Stimulated activated CD4-positive, alpha-beta T cell treated with anti-CD3 and anti-CD28 coated beads, Interleukin-12 subunit alpha, Interleukin-12 subunit beta, amount 100 ng/mL, for 48 hours (primary cell): ENCODE results near the gene YIPF1.

ENCODE experiments used
- DNase-seq, 3 donors: peaks; one replicate each; pipeline ENCODE4 v3.0.0-alpha.2; 2020; ENCODE audit warnings: low read depth in 2 of 3, low spot score in 1 of 3

The YIPF1 gene

DNA sequence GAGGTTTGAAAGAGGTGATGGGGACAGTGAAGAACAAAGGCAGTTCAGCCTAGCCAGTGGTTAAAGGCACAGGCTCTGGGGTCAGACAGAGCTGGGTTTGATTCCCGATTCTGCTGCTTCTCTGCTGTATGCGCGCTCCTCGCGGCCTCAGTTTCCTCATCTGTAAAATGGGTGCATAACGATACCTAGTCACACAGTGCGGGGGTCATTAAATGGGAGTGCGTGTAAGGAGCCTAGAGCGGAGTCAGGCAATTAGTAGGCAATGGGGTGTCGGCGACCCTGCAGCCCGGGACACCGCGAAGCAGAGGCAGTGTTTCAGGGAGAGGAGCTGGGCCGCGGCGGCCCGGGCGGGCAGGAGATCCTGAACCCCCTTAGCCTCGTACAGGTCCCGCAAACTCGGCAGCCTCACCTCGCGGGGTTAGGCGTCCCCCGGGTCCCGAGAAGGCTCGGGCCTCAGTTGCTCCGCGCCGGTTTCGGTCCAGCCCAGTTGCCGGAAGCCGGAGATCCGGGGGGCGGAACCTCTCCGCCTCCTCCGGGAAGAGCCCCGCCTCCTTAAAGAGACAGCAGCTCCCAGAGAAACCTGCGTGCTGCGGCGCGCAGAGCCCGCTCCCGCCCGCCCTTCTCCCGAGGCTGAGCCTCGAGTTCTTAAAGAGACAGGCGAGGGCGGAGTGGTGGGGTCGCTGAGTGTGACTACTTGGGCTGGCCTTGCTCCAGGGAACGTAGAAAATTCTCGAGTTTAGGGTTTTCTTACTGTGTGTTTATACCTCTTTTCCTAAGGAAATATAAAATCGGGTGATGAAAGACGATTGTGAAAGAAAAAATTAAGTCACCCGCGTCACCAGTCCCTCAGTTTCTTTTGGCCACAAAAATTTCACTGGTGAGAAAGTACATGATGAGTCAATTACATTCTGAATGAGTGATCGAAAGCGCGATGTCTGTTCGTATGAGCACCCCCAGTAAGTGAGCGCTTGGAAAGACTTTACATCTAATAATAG is at the start of gene YIPF1:
Gene YIPF1, minus strand, starts transcription at position 494 of the 995 bp plus-strand sequence. CDS start 860 bp downstream, outside the sequence.
- peak; percentile 75 to 82 (median 76) for DNase-seq

DNA sequence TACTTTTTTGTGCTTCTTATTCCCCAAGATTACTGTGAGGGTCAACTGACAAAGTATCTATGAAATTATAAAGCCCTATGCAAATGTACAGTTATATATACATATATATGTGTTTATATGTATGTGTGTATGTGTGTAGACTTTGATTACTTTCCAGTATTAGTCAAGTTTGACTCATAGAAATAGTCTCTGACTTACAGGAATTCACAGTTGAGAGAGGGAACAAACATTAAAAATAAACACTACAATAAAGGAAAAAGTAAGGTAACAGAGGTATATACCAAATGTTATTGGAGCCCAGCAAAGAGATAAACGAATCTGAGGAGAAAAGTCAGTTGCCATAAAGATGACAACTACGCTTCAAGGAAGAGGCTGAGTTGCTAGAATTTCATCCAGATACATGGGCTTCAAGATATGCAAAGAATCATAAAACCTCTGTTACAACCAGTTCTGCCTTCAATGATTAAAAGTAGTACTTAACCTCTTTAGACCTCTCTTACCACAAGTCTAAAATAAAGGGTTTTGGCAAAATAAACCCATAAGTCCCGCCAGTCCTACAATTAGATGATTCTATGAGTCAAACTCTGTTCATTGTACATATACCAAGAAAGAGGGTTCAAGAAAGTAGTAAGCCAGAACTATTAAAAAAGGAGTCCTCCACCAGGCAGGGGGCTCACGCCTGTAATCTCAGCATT is 48.7 kb upstream of the YIPF1 start:
- DNase-seq, result no peak

DNA sequence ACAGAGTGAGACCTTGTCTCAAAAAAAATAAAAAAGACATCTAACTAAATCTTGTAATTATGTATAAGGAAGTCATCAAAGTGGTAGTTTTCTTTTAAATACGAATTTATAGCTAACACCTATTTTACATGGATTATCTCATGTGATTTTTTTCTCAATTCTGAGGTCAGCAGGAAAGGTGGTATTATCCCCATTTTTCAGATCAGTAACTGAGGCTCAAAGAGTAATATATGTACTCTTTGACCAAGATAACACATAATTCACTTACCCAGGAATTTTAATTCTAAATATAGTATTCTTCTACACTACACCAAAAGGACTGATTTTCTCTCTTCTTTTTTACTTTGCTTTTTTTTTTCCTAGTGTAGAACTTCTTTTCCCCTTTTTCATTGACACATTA is 46.8 kb upstream of the YIPF1 start:
- no peak for DNase-seq

DNA sequence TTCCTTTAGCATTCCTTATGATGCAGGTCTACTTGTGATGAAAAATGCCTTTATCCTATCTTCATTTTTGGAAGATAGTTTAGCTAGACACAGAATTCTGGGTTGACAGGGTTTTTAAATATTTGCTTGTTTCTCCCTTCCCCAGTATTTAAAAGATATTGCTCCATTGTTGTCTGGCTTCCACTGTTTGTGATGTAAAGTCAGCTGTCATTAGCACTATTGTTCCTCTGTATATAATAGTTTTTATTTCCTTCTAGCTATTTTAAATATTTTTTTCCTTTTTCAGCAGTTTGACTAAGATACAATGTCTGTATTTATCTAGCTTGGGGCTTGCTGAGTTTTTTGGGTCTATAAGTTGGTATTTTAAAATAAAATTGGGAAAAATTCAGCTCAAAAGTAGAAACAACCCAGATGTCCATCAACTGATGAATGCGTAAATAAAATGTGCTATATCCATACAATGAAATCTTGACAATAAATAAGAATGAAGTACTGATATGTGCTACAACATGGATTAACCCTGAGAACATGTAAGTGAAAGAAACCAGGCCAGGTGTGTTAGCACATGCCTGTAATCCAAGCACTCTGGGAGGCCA is 44.7 kb upstream of the YIPF1 start:
- no peak for DNase-seq

DNA sequence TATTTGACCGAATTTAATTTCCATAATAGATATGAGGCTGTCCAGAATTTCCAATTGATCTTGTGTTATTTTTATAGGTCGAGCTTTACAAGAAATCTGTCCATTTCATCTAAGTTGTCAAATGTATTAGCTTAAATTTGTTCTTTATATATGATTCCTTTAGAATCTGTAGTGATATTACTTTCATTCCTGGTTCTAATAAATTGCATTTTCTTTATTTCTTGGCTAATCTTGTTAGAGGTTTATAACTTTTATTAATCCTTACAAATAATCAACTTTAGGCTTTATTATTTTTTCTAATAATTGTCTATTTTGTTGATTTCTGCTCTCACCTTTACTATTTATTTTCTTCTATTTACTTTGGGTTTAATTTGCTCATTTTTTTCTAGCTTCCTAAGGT is 41.9 kb upstream of the YIPF1 start:
- DNase-seq, result no peak

DNA sequence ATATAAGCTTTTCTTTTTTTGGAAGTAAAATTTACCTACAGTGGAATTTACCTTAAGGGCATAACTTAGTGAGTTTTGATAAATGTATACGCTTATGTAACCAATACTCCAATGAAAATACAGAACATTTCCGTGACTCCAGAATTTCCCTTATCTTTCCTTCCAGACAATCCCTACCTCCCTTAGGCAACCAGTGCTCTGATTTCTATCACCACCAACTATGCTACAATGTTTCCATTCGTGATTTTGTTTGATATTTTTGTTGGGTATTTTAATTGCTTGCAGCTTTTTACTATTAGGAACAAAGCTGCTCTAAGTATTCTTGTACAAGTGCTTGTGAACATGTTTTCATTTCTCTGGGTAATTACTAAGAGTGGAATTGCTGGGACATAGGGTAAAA is 41.3 kb upstream of the YIPF1 start:
- DNase-seq, result no peak

DNA sequence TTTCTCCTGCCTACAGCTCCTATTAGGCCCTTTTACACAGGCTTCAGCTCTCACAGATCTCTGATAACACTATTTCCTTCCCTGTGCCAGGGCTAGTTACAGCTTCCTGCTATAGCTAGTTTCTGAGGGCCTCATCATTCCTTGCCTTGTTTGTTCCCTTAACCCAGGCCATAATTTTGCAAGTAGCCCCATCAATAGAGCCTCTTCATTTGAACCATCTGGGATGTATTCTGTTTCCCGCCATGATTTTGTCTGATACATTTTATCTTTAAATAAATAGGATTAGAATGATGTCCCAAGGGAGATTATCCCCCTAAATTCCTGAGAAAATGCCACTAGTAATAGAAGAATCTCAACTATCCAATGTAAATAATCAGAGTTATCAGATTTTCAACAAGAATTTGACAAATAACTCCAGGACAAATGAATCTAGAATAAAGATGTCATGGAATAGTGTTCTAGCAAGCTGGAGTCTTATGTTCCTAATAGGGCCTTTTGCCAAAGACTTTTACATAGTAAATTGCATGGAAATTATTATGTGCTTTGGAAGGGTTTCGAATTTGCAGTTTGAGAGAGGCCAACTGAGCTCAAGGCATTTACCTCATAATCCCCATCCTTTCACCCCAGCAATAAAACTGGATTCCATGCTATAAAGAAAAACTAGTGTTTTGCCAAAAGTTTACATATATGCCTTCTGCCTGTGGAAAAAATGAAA is 39.8 kb upstream of the YIPF1 start:
- no peak for DNase-seq

DNA sequence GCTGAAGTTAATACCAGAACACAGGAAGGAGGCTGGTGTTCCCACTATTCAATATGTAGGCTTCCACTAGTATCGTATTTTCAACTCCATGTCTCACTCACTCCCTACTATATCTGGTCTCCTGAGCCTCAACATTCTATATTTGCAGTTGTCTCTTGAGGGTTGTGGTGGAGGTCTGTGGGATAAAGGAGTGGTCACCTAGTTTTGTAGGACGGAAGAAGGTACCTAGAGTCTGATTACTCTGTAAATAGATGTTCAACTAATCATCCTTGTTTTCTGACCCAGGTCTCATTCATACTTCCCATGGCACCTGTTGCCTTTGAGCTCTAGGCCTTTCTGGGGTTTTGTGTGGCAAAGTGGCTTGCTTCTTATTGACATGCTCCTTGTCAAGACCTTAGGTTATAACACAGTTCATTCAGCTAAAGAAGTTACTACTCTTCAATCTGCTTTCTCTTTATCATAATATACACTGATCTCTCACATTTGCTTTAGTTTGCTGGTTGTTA is 37.8 kb upstream of the YIPF1 start:
- no peak for DNase-seq

DNA sequence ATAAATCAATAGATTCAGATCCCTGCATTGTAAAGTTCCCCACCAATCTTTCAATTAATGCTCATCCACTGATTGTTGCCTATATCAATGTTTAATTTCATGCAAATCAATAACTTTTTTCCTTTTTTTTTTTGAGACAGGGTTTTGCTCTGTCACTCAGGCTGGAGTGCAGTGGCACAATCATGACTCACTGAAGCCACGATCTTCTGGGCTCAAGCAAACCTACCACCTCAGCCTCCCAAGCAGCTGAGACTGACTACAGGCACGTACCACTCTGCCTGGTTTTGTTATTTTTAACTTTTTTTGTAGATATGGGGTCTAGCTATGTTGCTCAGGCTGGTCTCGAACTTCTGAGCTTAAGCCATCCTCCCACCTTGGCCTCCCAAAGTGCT is 30.1 kb upstream of the YIPF1 start:
- DNase-seq, result peak in 1 of 3 donors; percentile 9

DNA sequence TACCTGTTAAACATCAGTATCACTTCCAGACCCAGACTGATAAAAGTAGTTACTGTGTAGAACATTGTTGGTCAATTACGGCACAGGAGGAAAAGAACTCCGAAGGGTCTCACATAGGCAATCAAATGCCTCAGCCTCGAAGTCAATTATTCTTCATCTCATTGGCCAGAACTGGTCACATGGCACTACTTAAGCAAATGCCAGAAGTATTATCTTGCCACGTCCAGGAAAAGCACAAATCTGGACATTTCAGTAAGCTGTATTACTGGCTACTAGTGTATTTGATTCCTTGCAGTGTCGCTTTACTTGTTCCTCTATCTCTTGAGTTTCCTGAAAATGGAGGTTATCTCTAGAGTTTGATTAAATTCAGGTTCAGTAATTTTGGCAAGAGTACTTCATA is 28.7 kb upstream of the YIPF1 start:
- DNase-seq, result no peak

DNA sequence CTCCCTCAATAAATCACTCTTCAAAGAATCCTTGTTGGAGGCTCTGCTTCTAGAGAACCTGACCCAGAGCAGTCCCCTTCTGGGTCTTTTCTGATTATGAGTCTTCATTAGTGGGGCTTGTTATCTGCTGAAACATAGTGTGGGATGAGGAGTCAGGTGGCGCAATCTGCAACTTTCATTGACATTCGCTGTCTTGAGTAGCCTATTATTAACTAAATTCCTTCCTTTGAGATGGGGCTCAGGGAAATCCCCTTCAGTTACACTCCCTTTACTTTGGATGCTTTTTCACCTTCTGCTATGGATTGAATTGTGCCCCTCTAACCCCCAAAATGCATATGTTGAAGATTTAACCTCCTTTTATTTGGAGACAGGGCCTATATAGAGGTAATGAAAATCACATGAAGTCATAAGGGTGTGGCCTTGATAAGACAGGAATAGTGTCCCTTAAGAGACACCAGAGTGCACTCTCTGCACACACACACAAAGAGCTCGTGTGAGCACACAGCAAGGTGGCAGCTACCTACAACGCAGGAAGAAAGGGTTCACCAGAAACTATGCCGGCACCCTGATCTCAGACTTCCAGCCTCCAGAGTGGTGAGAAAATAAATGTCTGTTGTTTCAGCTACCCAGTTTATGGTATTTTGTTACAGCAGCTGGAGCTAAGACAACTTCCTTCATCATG is 23.9 kb upstream of the YIPF1 start:
- no peak for DNase-seq

DNA sequence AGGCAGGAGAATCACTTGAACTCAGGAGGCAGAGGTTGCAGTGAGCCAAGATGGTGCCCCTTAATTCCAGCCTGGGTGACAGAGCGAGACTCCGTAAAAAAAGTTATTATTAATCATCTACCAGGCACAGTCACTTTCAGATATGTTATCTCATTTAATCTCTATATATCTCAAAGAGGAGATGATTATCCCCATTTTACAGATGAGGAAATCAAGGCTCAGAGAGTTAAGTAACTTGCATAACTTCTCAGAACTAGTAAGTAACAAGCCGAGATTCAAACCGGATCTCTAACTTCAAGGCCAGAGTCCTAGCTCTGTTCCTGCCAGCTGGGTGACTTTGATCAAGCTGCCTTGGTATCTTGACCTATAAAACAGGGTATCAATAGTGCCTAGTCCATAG is 21.8 kb upstream of the YIPF1 start:
- DNase-seq, result no peak

DNA sequence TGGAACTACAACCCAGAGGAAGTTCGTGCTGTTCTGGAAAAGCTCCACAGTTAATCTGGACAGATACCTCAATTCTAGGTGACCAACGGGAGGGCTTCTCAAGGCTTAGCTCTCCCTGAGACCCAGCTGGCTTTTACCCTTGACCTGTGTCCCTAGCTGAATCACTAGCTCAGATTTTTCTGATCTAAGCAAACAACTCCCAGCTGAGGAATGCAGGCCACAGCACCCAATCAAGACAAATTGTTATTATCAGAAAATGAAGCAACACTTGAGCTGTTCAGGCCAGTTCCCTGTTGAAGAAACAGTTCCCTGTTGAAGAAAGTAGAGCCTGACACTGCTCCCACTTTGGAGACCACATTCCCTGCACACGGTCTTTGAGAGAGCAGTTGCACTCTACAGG is 20.3 kb upstream of the YIPF1 start:
- DNase-seq, result no peak

DNA sequence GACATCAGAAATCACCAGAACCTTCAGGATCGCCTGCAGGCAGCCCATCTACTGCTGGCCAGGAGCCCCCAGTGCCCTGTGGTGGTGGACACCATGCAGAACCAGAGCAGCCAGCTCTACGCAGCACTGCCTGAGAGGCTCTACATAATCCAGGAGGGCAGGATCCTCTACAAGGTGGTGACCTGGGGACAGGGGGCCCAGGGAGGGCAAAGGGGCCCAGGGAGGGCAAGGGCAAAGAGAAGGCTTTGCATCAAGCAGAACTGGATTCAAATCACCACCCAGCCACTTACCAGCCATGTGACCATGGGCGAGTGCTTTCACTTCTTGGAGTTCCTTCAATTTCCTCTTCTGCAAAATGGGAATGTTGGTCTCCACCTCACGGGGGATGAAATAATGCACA is 16.5 kb upstream of the YIPF1 start:
- DNase-seq, result no peak

DNA sequence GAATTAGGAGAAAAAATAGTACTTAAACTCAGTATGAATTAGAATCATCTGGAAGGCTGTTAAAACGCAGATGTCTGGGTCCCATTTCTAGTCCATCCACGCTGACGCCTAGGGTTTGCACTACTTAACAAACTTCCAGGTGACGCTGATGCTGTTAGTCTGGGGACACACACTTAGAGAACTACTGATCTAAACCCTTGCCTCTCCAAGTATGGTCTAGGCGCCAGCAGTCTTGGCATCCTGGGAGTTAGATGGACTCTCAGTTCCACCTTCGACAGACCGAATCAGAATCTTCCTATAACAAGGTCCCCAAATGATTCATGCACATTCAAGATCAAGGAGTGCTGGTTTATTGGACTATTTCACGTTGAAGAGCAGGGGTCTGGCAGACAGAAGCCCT is 15.9 kb upstream of the YIPF1 start:
- no peak for DNase-seq

DNA sequence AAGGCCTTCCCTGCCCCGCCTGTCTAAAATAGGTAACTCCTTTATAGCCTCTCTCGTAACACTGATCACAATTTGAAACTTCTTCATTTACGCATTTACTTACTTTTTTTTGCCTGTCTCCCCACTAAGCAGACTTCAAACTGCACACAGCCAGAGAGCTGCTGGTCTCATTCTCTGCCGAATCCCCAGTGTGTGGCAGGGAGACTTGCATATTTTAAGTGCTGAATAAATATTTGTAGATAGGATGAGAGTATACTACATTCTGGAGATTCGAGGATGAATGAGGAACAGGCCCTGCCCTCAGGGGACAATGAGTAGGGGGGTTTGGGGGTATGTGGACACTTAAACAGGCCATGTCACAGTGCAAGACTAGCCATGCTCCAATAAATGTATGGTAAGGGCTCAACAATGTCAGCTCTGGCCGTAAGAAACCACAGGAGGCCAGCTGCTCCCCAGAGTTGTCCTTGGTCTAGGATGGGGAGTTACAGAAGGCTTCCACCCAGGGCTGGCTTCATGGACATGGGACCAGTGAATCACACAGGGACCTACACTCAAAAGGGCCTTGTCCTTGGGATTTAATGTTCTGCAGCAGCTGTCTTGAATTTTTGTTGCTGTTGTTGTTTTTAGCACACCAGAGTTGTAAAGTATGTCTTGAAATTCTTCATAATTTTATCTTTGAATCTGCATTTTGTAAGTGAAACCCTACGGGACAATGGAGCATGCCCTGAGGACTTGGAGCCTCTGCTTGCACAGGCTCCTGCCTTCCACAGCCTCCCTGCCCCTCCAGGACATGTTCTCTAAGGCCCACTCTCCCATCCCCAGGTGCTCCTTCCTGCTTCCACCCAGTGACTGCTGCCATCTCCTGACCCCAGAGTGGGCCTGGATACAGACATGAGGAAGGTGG is 12.9 kb upstream of the YIPF1 start:
- no peak for DNase-seq

DNA sequence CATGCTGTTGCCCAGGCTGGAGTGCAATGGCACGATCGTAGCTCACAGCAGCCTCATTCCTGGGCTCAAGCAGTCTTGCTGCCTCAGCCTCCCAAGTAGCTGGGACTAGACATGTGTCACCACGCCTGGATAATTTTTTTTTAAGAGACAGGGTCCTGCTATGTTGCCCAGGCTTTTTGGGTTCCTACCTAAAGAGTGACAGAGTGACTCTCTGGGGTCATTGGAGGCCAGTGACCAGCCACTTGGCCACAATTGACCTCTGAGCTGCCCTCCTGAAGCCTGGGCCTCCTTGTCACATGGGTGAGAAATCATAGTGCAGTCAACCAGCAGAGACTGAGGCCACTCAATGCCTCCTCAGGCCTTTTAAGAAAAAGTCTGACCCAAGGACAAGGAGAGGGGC is 10.1 kb upstream of the YIPF1 start:
- DNase-seq, result no peak

DNA sequence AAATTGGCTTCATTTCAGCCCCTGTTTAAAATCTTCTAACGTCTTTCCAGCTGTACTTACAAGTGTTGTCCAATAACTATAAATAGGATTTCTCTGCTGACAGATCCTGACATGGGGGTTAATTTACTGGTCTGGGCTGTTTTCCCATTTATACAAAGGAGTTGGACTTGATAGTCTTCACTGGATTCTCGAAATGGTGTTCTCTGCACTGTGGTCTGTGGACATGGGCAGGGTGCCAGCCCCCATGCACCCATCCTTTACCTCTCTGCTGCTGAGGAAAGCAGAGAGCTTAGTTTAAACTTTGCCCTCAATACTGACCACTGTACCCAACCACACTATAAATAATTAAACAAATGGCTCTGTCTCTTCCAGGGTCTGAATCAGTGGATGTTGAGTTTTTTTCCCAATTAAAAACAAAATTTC is 9.6 kb upstream of the YIPF1 start:
- no peak for DNase-seq

DNA sequence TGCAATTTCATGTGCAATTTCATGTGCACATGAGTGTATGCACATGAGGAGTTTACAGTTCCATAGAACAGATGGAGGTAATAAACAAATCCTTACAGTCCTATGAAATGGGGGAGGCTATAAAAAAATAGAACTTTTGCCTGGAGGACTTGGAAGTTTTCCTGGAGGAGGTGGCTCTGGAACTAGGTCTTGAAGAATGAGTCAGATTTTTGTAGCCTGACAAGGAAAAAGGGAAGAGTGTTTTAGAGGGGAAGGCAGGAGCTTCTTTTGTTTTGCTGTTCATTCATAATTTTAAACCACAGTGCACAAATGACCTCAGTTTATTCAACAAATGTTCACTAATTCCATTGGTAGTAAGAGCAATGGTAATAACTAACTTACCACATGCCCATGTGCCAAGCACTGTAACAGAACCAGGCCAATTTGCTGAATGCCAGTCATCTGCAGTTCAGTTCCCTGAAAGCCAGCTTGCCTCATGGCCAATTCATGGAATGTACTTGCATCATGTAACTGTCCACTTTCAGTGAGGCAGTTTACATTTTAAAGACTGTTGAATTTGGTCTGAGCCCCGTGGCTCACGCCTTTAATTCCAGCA is 7.1 kb upstream of the YIPF1 start:
- DNase-seq, result no peak
